Activated T-helper 9 cell treated with anti-CD3 and anti-CD28 coated beads, Interleukin-2, amount 50 U/mL, for 16 hours (primary cell): ENCODE data around the gene PTPRN2.

ENCODE experiments used
- DNase-seq: peaks from one replicate; pipeline ENCODE4 v3.0.0-alpha.2; 2020; ENCODE audit warnings: low read depth

Gene PTPRN2

DNA sequence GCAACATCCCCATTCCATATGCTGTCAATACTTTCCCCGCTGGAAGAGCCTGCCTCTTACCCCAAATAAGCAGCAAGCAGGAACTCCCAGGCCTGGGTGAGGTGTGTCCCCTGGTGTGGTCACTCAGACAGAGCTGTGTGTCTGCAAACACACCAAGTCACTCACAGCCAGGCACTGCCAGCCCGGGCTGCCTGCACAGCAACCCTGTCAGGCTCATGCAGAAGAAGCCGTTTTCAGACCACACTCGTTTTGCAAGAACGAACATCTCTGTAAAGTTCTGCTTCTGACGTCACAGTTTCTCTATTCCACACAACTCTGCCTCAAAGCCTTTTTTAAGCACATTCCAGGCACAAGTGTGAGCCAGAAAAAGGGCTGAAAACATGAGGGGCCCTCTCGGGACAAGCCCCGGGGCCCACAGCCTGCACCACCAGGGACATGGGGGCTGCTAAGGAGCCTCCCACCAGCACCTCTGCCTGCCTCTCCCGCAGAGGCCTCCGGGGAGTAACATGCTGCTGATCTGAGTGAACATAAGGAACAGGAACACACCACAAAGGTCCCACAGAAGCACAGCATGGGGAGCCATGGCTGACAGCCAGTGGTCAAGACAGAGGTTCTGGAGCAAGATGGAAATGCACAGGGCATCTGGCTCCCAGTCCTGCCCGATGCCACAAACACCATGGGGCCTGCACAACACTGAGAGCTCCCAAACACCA is 11.4 kb downstream of the PTPRN2 start:
- DNase-seq, result no peak

DNA sequence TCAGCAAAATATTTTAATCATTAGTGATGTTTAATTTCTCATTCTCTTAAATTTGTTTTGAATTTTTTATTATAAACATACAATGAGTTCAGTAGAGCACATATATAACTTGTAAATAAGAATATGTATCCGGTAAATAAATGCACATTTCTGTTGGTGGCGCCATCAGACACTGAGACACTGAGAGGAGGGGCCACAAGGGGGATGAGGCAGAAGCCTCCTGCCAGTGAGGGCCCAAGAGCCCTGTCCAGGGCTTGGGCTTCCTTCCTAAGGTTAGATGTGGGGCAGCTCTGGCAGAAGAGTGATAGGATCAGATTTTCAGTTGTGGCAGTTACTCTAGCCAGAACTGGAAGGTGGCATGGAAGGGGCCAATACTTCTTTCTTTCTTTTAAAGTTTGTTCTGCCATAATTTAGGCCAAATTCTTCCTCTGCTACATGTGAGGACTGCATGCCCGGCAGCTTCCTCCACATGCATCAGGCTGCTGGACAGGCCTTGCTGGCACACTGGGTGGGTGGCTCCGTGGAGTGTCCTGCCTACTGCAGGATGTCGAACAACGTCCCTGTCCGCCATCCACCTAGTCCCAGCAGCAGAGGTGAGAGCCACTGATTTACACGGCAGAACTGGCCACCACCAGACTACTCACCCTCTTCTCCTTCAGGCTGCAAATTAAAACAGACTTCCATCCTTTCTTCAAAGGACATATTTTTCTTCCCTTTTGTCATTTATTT is 13.2 kb downstream of the PTPRN2 start:
- DNase-seq, result no peak

DNA sequence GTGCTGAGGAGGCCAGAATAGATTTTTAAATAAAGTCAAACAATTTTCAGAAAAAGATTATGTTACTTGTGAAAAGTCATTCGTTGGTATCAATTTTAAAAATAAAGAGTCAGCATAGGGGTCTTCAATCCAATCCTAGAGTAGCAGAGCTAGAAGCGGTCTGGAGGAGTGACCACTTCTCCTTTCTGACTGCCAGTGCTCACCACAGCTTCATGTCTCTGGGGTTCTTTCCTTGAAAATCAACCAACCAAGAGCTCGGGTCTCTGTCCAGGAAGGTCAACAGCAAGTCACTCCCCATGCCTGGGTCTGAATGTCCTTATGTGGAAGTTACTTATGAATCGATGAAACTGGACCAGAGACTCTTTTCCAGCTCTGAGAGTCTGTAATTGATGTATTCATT is 14.3 kb downstream of the PTPRN2 start:
- no peak for DNase-seq

- no peak for DNase-seq
These were observed 15.4 kb downstream of the PTPRN2 start for GRCh38 chr7:158572000-158572828.

DNA sequence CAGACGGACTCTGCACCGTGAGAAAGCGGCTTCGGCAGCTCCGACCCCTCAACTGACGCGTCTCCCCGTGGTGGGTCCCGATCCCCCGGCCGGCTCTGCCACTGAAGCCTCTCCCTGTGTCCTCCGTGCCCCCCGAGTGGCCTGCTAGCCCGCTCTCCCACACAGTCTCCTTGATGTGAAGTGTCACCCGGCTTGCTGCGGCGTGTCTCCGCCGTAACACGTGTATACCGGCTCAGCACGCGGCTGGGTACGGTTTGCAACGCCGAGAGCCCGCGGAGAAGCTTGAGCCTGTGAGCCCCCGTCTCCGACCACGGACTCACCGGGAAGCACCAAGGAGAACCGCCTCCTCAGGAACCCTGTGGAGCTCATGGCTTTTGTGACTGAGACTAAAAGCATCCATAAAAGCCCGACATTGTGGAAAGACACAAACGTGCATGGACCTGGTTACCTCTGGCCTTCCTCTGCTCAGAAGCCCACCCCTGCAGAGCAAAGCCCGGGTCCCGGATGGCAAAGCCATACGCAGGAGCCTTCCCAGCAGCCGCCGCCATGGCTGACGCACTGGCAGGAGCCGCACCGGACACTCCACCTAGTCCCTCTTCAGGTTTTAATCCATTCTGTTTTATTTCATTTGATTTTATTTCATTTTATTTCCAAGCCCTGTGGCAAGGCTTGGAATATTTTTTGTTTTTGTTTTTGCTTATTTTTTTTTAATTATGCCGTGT is 17.0 kb downstream of the PTPRN2 start:
- no peak for DNase-seq

- DNase-seq, result no peak
These were observed 17.7 kb downstream of the PTPRN2 start for GRCh38 chr7:158569858-158570323.

DNA sequence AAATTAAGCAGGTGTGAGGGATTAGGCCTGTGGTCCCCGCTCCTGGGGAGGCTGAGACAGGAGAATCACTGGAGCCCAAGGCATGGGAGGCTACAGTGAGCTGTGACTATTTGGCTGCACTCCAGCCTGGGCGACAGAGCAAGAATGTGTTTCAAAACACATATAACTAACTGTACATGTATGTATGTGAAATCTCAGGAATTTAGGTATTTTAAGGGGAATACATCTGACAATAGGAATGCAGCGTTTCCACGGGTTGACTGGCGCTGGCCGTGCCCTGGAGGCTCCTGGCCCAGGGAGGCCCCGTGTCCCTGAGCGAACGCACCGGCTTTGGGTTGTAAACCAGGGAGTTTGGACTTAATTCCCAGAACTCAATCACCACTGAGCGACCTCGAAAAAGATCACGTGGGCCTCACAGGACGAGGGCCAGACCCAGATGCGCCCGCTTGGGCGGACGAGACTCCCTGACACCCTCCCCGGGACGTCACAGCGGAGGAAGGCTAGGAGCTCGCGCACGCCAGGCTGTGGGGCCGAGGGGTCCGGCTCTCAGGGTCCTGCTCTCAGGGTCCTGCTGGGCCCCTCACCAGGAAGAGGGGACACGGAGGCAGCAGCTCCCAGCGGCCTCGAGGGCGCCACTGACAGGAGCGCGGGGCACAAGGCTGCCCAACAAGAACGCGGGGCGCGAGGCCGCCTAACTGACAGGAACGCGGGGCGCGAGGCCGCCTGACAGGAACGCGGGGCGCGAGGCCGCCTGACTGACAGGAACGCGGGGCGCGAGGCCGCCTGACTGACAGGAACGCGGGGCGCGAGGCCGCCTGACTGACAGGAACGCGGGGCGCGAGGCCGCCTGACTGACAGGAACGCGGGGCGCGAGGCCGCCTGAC is 18.4 kb downstream of the PTPRN2 start:
- DNase-seq, result no peak

DNA sequence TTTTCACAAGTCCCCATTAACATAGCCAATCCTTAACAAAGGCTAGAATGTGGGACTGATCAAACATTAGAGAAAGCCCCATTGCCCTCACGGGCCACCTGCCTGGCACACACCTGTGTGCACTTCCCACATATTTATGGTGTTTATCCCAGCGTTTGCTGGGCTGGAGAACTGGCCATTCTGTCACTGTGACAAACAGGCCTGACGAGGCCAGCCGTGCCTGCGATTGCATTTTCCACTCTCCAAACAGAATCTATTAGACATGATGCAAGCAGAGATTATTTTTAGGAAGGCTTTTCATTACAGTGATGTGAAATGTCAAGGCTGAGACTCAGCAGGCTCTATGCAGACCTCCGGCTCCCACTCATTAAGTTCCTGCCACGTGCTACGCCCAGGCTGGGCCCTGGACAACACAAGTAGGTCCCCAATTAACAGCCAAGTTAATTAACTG is 20.4 kb downstream of the PTPRN2 start:
- no peak for DNase-seq

DNA sequence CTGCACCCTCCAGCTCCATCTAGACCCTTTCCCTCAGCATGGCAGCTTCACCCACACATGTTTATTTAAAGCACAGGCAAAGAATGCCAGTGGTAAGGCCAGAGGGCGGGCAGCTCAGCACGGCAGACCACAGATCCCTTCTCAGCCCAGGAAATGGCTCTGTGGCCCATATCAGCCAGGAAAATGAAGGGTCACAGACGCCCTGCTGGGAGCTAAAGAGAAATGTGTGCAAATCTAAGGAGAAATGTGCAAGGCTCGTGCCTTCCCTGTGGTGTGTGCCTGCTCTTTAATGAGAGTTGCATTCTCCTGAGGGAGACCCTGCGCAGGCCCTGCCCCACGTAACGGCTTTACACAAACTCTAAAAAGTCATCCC is 23.0 kb downstream of the PTPRN2 start:
- no peak for DNase-seq

GRCh38 chr7:158563911-158564662 is 23.5 kb downstream of the PTPRN2 start:
- DNase-seq, result no peak

GRCh38 chr7:158563051-158563450 is 24.6 kb downstream of the PTPRN2 start:
- no peak for DNase-seq

GRCh38 chr7:158562517-158562916 is 25.1 kb downstream of the PTPRN2 start:
- no peak for DNase-seq

DNA sequence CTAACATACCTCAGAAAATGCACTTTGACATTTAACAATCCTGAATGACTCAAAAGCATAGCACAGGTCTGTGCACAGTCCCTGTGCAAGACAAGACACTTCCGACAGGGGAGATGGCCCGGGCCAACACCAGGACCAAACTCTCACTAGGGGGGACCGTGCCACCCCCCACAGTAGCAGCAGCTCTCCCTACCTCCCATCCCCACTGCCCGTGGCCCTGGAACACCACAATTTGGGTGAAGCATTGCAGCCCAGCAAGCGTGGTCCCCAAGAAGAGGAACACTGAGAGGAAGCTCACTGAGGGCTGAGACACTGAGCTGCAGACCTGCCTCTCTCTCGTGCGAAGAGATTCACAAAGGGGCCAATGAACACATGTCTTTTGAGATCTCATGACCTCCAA is 26.0 kb downstream of the PTPRN2 start:
- DNase-seq, result no peak

GRCh38 chr7:158560386-158560785 is 27.2 kb downstream of the PTPRN2 start:
- DNase-seq, result no peak

DNA sequence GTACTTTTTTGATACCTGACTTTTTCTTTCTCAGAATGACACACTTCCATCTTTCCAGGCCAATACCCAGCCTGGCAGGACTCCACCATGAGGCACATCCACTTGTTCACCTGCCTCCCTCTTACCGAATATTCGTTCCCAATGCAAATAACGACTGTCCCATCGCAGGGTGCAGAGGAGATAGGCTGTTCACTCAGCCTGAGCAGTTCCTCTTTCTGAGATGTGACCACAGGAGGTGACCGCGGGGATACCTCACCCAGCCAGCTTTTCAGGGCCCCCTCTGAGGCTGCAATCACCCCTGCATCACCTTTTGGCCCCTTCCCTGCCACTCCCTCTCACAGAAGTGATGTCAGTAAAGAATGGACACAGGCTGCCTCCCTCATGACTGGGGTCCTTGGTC is 28.3 kb downstream of the PTPRN2 start:
- DNase-seq, result no peak

- no peak for DNase-seq
These were observed 28.8 kb downstream of the PTPRN2 start for GRCh38 chr7:158558816-158559215.

GRCh38 chr7:158557441-158557755 is 30.2 kb downstream of the PTPRN2 start:
- no peak for DNase-seq

DNA sequence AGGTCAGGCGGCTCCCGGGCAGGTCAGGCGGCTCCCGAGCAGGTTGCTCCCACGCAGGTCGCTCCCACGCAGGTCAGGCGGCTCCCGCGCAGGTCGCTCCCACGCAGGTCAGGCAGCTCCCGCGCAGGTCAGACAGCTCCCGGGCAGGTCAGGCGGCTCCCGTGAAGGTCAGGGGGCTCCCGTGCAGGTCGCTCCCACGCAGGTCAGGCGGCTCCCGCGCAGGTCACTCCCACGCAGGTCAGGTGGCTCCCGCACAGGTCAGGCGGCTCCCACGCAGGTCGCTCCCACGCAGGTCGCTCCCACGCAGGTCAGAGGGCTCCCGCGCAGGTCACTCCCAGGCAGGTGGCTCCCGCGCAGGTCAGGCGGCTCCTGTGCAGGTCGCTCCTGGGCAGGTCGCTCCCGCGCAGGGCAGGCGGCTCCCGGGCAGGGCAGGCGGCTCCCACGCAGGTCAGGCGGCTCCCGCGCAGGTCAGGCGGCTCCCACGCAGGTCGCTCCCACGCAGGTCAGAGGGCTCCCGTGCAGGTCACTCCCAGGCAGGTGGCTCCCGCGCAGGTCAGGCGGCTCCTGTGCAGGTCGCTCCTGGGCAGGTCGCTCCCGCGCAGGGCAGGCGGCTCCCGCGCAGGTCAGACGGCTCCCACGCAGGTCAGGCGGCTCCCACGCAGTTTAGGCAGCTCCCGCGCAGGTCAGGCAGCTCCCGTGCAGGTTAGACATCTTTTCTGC is 30.7 kb downstream of the PTPRN2 start:
- no peak for DNase-seq

- no peak for DNase-seq
These were observed 32.5 kb downstream of the PTPRN2 start for GRCh38 chr7:158555034-158555520.
